GM21786 (cell line): ENCODE results near the gene RTP4.

Experiments used
- ATAC-seq: cut with Tn5 transposase; IDR thresholded peaks from one replicate; pipeline ENCODE4 v1.9.1; 2021; ENCODE audit not compliant: unreplicated experiment

Gene RTP4

GRCh38 chr3:187368251-187369088 is at the start of gene RTP4:
Gene RTP4, plus strand, starts transcription at chr3:187368385. Its CDS starts 57 bp downstream, at chr3:187368442.
- peak; percentile 95 for ATAC-seq

GRCh38 chr3:187318819-187319616 is 49.2 kb upstream of the RTP4 start:
- no peak for ATAC-seq

GRCh38 chr3:187319699-187320302 is 48.4 kb upstream of the RTP4 start:
- peak; percentile 86 for ATAC-seq

- ATAC-seq, result no peak
Observed at GRCh38 chr3:187321766-187322165, 46.4 kb upstream of the RTP4 start.

GRCh38 chr3:187322291-187322690 is 45.9 kb upstream of the RTP4 start:
- no peak for ATAC-seq

- no peak for ATAC-seq
Observed at GRCh38 chr3:187323091-187323490, 45.1 kb upstream of the RTP4 start.

- ATAC-seq, result no peak
Observed at GRCh38 chr3:187325632-187326031, 42.6 kb upstream of the RTP4 start.

- ATAC-seq, result no peak
Observed at GRCh38 chr3:187327845-187328244, 40.3 kb upstream of the RTP4 start.

- ATAC-seq, result no peak
Observed at GRCh38 chr3:187328691-187329090, 39.5 kb upstream of the RTP4 start.

- no peak for ATAC-seq
Observed at GRCh38 chr3:187334904-187335303, 33.3 kb upstream of the RTP4 start.

GRCh38 chr3:187336322-187336721 is 31.9 kb upstream of the RTP4 start:
- ATAC-seq, result no peak

- ATAC-seq, result no peak
Observed at GRCh38 chr3:187340578-187340977, 27.6 kb upstream of the RTP4 start.

- ATAC-seq, result no peak
Observed at GRCh38 chr3:187342255-187342654, 25.9 kb upstream of the RTP4 start.

- ATAC-seq, result no peak
Observed at GRCh38 chr3:187343670-187344069, 24.5 kb upstream of the RTP4 start.

GRCh38 chr3:187352581-187353575 is 15.3 kb upstream of the RTP4 start:
- no peak for ATAC-seq

GRCh38 chr3:187358068-187358467 is 10.1 kb upstream of the RTP4 start:
- ATAC-seq, result no peak

GRCh38 chr3:187359798-187360486 is 8.2 kb upstream of the RTP4 start:
- ATAC-seq, result no peak

GRCh38 chr3:187360596-187360995 is 7.6 kb upstream of the RTP4 start:
- no peak for ATAC-seq

GRCh38 chr3:187361835-187362234 is 6.3 kb upstream of the RTP4 start:
- ATAC-seq, result no peak

GRCh38 chr3:187367561-187368103 is 553 bp upstream of the RTP4 start:
- ATAC-seq, result peak; percentile 1
